Activated T-helper 17 cell treated with anti-CD3 and anti-CD28 coated beads, Interleukin-2, amount 50 U/mL, for 72 hours (primary cell): ENCODE data around the gene LRPAP1. TPM values are rescaled to one million over a fixed set of nuclear protein-coding genes. Genes with fewer than 3 reads are reported as not detected.

Experiments used
- ATAC-seq: fragments of 150-1000 bp; cut with Tn5 transposase; replicated peaks from 2 replicates; pipeline ENCODE4 v1.10.0; 2021; ENCODE audit warnings: mild to moderate bottlenecking, moderate library complexity
- H3K27ac Mint-ChIP-seq: one replicate; pipeline ENCODE4 v1.8.0; 2022; ENCODE audit warnings: mixed read lengths
- H3K27me3 Mint-ChIP-seq: one replicate; pipeline ENCODE4 v1.8.0; 2022; ENCODE audit warnings: mixed read lengths
- H3K36me3 Mint-ChIP-seq: one replicate; pipeline ENCODE4 v1.8.0; 2022; ENCODE audit warnings: low read depth, mild to moderate bottlenecking, mixed read lengths
- H3K4me1 Mint-ChIP-seq: one replicate; pipeline ENCODE4 v1.8.0; 2022; ENCODE audit warnings: mixed read lengths
- H3K4me3 Mint-ChIP-seq: one replicate; pipeline ENCODE4 v1.8.0; 2022; ENCODE audit warnings: mild to moderate bottlenecking, mixed read lengths
- H3K9me3 Mint-ChIP-seq: one replicate; pipeline ENCODE4 v1.8.0; 2022; ENCODE audit warnings: mixed read lengths
- total RNA-seq, 2 donors: library from RNA; stranded (reverse); gene quantifications; one replicate each; pipeline ENCODE4 v1.2.3, GENCODE V29; 2022

The LRPAP1 gene
- total RNA-seq, 2 donors from 2014 or later: 46.9 to 67.5 TPM

DNA sequence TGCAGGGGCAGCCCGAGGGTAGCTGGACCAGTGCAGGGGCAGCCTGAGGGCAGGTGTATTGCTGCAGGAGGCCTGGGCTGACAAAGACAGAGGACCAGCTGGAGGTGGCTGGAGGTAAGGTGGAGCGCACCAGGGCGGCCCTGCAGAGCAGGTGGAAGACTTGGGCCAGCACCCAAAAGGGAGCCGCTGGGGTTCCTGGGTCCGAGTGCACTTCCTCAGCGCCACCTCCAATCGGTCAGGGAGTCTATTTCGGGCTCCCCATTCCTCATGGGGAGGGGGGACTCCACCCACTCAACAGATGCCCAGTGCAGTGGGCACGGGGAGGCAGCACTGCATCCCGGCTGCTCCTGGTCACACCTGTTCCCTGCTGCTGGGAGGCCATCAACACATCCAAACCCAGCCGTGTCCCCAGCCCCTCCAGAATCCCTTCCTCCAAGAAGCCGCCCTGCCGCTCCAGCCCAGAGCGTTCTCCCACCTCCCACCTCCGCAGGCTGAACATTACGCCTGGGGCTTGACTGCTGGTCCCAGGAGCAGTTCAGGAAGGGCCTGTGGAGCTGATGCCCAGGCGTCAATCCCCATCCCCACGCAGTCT lies 1.5 kb downstream of the LRPAP1 start:
- ATAC-seq: no peak
- H3K4me1 Mint-ChIP-seq: peaks cover 10% of the 10 kb centered on the region
- H3K4me3 Mint-ChIP-seq: peak overlapping the region; percentile 94
- no peak overlapping the region for H3K27ac Mint-ChIP-seq
- H3K9me3 Mint-ChIP-seq: no peaks in the 10 kb centered on the region
- peaks cover 10% of the 10 kb centered on the region for H3K36me3 Mint-ChIP-seq
- H3K27me3 Mint-ChIP-seq: peaks cover 4% of the 10 kb centered on the region

DNA sequence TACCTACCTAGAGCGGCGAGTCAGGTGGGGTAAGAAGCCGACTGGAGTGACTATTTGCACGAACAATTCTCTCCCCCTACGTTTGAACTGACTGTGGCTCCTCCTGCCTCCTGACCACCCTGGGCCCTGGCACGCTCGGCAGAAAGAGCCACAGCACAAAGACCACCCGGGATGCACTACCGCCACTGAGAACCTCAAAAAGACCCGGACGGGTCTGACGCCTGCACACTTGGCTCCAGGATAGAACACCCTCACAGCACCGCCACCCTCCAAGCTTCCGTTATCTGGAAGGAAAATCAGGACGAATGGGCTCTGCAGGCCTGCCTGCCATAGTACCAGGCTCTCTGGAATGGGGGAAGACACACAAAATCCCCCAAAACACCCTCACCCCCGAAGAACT lies 2.2 kb downstream of the LRPAP1 start:
- no peak for ATAC-seq
- Mint-ChIP-seq H3K4me1 (peaks cover 10% of the 10 kb centered on the region), H3K27me3 (peaks cover under 1% of the 10 kb centered on the region), H3K27ac (no peak overlapping the region), H3K4me3 (peak overlapping the region; percentile 94), H3K9me3 (no peaks in the 10 kb centered on the region), H3K36me3 (peaks cover 15% of the 10 kb centered on the region)

DNA sequence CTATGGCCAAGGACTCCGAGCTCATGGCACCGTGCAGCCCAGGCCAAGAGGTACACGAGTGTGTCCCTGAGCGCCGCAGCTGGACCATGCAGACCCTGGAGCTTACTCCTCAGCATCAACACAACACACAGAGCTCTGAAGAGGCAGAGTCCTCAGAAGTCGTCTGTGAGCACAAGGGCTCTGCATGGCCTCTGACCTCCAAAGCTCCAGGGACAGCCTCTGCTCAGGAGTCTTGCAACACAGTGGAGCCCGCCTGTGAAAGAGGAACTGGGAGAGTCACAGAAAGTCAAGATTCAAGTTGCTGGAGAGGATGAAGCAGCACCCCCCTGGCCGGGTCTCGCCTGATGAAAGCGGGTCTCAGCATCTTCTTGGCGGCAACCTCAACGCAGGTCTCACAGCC lies 2.9 kb downstream of the LRPAP1 start:
- Mint-ChIP-seq H3K27me3 (no peaks in the 10 kb centered on the region), H3K9me3 (no peaks in the 10 kb centered on the region), H3K4me3 (no peak overlapping the region), H3K4me1 (peaks cover 10% of the 10 kb centered on the region), H3K27ac (no peak overlapping the region), H3K36me3 (peaks cover 22% of the 10 kb centered on the region)
- no peak for ATAC-seq

DNA sequence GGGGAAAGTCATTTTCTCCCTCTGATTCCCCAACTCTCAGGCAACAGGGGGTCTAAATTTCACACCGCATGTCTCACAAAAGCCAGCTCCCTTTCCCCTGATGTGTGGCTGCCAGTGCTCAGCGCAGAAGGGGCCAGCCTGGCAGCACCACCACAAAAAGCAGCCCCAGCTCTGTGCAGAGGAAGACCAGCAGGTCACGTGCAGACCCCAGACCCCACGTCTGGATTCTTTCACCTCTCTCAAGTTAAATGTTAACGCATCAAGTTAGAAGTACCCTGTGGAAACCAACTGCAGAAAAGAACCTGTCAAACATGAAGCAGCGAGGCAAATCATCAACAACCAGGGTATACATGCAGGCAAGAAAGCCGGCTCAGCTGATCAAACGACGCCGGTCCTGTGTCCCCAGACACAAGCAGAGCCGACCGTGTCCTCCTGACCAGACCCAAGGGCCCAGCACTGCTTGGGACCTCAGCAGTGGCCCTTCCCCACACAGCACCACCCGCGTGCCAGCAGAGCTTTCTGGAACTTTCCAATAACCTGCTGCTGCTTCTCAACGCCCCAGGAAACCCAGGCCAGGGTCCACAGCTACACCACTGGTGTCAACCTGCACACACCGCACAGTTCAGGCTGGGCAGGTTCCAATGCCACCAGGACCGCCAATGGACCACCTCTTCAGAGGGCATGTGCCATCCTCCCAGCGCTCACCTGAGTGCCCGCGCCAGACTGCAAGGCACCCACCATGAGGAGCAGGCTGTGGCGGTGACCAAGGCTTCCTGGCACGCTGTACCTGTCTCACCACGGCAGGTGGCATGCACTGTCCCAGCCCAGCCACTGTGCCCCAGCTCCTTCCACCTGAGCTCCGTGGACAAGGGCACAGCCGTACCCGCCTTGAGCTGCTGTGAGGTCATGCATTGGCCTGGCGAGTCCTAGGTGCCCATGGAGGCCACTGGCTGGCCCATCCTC lies 4.0 kb downstream of the LRPAP1 start:
- ATAC-seq: no peak
- Mint-ChIP-seq H3K4me3 (no peak overlapping the region), H3K27ac (no peak overlapping the region)

DNA sequence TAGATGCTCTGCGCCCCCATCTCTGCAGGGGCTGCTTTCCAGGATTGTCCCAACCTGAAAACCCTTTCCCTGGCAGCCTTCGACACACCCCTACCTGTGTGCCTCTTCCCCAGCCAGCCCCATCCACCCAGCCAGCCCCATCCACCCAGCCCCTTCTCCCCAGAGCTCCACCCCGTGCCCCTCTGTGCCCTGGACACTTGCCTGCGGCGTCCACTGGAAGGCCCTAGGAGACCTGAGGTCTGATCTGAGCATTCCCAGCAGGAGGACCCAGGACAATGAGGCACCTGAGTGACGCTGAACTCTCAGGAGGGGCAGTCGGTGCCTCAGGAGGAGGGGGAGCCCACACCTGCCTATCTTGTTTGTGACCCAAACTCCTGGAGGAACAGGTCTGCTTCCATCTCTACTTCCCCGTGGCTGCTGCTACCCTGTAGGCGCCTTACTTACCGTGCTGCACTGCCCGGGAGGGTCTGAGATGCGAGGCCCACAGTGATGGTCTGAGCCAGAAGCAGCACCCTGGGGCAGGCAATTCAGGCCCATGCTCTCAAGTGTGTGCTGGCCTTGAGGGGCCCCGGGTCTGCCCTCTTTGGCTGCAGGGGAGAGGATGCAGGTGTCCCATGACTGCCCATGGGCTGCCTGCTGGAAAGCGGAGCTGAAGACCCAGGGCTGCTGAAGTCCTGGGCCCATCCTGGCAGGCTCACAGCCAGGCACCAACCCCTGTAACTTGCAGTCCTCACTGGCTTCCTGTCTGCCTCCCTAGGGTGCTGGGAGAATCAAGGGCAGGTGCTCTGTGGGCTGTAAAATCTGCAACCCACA lies 4.9 kb downstream of the LRPAP1 start:
- H3K4me3 Mint-ChIP-seq: no peak overlapping the region
- no peak for ATAC-seq
- peak overlapping the region; percentile 75 for H3K27ac Mint-ChIP-seq
- peaks cover 10% of the 10 kb centered on the region for H3K4me1 Mint-ChIP-seq
- no peaks in the 10 kb centered on the region for H3K27me3 Mint-ChIP-seq
- H3K9me3 Mint-ChIP-seq: no peaks in the 10 kb centered on the region
- peaks cover 31% of the 10 kb centered on the region for H3K36me3 Mint-ChIP-seq

More for the DNA sequence above, 4.0 kb downstream of the LRPAP1 start:
- no peaks in the 10 kb centered on the region for H3K27me3 Mint-ChIP-seq
- H3K4me1 Mint-ChIP-seq: peaks cover 10% of the 10 kb centered on the region
- H3K9me3 Mint-ChIP-seq: no peaks in the 10 kb centered on the region
- peaks cover 29% of the 10 kb centered on the region for H3K36me3 Mint-ChIP-seq

DNA sequence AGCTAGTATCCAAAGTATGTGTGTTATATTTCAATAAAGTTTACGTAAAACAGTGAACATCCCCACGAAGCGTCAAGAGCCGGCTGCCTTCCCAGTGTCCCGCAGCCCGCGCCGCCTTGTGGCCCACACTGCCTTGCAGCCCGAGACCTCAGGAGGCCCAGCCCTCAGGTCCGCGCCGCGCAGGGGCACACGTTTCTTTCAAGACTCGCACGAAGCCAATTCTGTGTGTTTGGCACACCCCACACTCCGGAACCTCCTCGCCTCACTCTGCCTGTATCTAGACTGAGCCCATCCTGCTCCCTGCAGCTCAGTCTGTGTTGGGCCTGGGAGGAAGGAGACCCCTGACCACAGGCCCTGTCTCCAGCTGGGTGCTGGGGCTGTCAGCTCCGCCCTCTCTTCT lies 5.8 kb downstream of the LRPAP1 start:
- Mint-ChIP-seq H3K36me3 (peaks cover 29% of the 10 kb centered on the region), H3K4me3 (no peak overlapping the region), H3K27ac (peak overlapping the region; percentile 75), H3K4me1 (peaks cover 6% of the 10 kb centered on the region), H3K27me3 (no peaks in the 10 kb centered on the region), H3K9me3 (no peaks in the 10 kb centered on the region)
- ATAC-seq: no peak

DNA sequence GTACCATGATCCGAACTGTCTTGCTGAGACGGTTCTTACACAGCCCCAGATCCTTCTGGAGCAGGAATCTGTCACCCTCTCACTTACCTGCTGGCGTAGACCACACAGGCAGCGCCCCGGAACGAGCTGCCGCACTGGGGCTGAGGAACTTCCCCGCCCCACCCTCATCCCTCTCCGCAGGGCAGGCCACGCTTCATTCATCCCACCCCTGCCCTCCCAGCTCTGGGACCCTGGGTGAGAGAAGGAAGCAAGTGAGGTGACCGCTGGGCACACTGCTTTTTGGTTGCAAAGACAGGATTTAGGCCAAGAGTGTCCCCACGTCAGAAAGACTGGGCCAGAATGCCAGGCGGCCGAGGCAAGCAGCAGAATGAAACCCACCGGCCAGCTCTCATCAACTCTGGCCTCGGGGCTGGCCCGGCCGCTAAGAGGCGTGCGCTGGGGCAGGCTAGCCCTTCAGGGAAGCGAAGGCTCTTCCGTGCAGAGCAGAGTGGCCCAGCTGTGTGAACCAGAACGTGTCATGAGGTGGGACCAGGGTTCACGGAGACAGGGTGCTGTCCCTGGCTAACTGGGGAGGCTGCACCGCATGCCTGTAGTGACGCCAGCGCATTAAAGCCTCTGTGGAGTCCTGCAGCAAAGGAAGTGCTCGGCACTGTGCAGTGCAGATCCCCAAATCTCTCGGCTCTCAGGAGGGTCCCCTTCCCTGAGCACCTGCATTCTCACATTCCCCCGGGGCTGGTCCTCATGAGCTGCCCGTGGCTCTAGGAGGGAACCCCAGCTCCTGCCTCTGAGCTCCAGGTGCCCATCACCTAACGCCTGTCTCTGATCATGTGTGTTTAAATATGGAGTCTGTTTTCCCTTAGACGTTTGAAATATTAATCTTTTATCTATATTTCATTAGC lies 6.4 kb downstream of the LRPAP1 start:
- Mint-ChIP-seq H3K4me3 (no peak overlapping the region), H3K9me3 (no peaks in the 10 kb centered on the region), H3K36me3 (peaks cover 34% of the 10 kb centered on the region), H3K4me1 (no peaks in the 10 kb centered on the region), H3K27me3 (no peaks in the 10 kb centered on the region), H3K27ac (no peak overlapping the region)
- ATAC-seq: no peak

DNA sequence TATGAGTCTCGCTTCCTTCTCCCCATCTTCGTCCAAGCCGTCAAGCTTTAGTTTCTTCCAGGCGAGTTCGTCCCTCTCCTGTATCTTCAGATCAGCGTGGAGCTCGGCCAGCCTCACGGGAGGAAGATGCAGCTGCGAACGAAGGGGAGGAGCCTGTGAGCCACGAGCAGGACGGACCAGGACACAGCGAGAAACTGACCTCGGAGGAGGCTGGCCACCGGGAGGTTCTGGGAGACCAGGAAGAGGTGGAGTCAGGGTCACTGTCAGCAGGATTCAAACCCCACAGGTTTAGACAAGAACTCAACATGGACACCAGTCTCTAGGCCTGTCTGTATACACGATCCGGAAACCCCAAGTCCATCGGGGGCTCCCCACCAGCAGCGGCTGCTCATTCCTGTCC lies 7.3 kb downstream of the LRPAP1 start:
- H3K4me1 Mint-ChIP-seq: no peaks in the 10 kb centered on the region
- ATAC-seq: no peak
- H3K27me3 Mint-ChIP-seq: no peaks in the 10 kb centered on the region
- no peak overlapping the region for H3K27ac Mint-ChIP-seq
- peaks cover 40% of the 10 kb centered on the region for H3K36me3 Mint-ChIP-seq
- no peaks in the 10 kb centered on the region for H3K9me3 Mint-ChIP-seq
- no peak overlapping the region for H3K4me3 Mint-ChIP-seq

DNA sequence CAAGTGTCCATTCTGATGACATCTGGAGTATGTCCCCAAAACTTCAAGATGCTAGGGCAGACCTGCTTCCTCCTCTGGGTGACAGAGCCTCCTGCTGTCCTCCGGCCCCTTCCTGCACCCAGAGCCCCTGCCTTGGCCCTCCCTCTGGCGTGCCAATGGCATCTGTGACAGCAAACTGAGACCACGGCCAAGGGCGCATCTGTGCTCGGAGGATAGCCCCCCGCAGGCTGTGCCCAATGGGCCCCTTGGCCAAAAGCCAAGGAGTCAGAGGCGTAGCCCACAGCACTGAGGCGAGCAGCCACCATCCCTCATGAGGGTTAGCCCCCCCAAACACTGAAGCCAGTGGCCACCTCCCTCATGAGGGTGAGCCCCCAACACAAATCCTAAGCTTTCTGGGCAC lies 7.9 kb downstream of the LRPAP1 start:
- no peaks in the 10 kb centered on the region for H3K27me3 Mint-ChIP-seq
- ATAC-seq: no peak
- no peaks in the 10 kb centered on the region for H3K4me1 Mint-ChIP-seq
- peaks cover 44% of the 10 kb centered on the region for H3K36me3 Mint-ChIP-seq
- no peak overlapping the region for H3K27ac Mint-ChIP-seq
- no peak overlapping the region for H3K4me3 Mint-ChIP-seq
- no peaks in the 10 kb centered on the region for H3K9me3 Mint-ChIP-seq

DNA sequence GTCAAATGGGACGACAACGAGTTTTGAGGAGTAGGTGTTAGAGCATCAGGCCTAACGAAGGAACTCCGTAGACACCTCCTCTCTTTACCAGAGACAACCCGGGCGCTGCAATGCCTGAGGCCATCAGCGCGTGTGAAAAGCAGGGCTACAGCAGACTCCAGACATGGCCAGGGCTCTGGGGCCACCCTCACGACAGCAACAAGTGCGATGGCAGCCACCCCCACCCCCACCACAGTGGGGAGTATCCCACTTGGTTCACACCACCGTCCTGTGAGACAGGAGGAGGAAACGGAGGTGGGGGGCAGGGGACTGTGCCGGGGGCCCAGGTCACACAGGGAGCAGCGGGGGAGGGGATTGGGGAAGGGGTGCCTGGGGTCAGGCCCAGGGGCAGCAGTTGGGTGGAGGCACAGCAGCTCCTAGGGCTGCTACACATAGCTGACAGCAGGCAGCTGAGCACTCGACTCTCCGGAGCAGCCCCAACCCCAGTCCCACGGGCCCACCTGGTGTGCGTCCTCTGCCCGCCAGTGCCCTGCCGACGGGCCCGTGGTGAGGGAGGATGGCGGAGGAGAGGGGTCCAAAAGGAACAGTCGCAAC lies 8.5 kb downstream of the LRPAP1 start:
- H3K9me3 Mint-ChIP-seq: no peaks in the 10 kb centered on the region
- no peak overlapping the region for H3K27ac Mint-ChIP-seq
- no peak overlapping the region for H3K4me3 Mint-ChIP-seq
- H3K36me3 Mint-ChIP-seq: peaks cover 46% of the 10 kb centered on the region
- no peaks in the 10 kb centered on the region for H3K4me1 Mint-ChIP-seq
- no peaks in the 10 kb centered on the region for H3K27me3 Mint-ChIP-seq
- no peak for ATAC-seq

DNA sequence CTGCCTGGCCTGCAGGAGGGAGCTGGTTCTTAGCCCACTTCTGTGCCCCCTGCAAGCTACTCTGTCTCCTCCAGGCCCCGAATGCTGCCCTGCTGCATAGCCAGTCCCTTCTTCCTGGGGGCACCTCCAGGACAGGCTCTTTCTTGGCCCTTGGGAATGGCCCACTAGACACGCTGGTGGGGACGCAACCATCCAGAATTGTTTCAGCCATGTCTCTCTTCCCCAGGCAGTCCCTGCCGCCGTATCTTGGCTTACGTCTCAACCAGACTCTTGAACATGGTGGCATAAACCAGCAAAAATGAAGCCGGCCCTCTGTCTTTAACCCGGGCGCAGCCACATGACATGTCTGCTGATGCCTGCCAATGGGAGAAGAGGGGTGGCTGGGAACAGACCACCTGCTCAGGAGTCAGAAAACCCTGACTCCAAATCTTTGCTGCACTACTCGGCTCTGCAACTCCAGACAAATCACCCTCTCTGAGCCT lies 9.0 kb downstream of the LRPAP1 start:
- Mint-ChIP-seq H3K36me3 (peaks cover 47% of the 10 kb centered on the region), H3K27me3 (no peaks in the 10 kb centered on the region), H3K27ac (no peak overlapping the region), H3K4me1 (no peaks in the 10 kb centered on the region), H3K4me3 (no peak overlapping the region), H3K9me3 (no peaks in the 10 kb centered on the region)
- no peak for ATAC-seq

DNA sequence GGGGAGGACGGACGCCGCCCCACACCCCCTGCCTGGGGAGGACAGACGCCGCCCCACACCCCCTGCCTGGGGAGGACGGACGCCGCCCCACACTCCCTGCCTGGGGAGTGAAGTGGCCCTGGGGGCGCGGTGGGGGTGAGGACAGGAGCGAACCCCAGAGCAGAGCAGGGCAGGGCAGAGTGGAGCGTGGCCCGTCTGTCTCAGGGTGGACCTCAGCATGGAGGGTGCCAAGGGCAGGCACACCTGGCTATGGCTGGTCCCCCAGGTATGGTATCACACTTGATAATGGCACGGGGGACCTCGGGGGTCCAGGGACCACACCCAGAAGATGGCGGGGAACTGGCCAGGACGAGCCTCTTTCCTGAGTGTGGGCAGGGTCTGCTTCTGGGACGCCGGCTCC lies 9.6 kb downstream of the LRPAP1 start:
- Mint-ChIP-seq H3K27ac (no peak overlapping the region), H3K36me3 (peaks cover 52% of the 10 kb centered on the region), H3K27me3 (no peaks in the 10 kb centered on the region), H3K4me1 (no peaks in the 10 kb centered on the region), H3K9me3 (no peaks in the 10 kb centered on the region), H3K4me3 (no peak overlapping the region)
- no peak for ATAC-seq

DNA sequence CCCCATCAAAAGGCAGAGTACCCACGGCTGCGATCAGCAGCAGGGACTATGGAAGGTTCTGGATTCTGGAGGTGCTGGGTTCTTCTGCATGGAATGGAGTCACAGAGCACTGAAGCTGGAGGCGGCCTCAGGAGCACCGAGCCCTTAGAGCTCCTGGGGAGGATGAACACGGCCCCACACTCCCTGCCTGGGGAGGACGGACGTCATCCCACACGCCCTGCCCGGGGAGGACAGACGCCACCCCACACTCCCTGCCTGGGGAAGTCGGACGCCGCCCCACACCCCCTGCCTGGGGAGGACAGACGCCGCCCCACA lies 9.9 kb downstream of the LRPAP1 start:
- ATAC-seq: no peak
- Mint-ChIP-seq H3K27ac (no peak overlapping the region), H3K36me3 (peaks cover 56% of the 10 kb centered on the region), H3K27me3 (no peaks in the 10 kb centered on the region), H3K9me3 (no peaks in the 10 kb centered on the region), H3K4me1 (no peaks in the 10 kb centered on the region), H3K4me3 (no peak overlapping the region)
